Suprapubic skin (tissue), 4 donors: ENCODE data around the gene SLC16A8. TPM values are rescaled to one million over a fixed set of nuclear protein-coding genes. Genes with fewer than 3 reads are reported as not detected.

Experiments used
- DNase-seq, 2 donors: peaks; one replicate each; pipeline ENCODE4 v3.0.0-alpha.2; 2019; ENCODE audit warnings: low spot score in 2 of 2
- H3K27ac ChIP-seq: fragments of 200-600 bp; sonication (generic); one replicate; pipeline ENCODE4 v1.5.1; 2019
- H3K27me3 ChIP-seq: fragments of 200-600 bp; sonication (generic); one replicate; pipeline ENCODE4 v1.5.1; 2019
- H3K36me3 ChIP-seq: fragments of 200-600 bp; sonication (generic); one replicate; pipeline ENCODE4 v1.5.1; 2019
- H3K4me1 ChIP-seq: fragments of 200-600 bp; sonication (generic); one replicate; pipeline ENCODE4 v1.5.1; 2019
- H3K4me3 ChIP-seq: fragments of 200-600 bp; sonication (generic); one replicate; pipeline ENCODE4 v1.5.1; 2019; ENCODE audit warnings: mild to moderate bottlenecking
- H3K9me3 ChIP-seq: fragments of 200-600 bp; sonication (generic); one replicate; pipeline ENCODE4 v1.5.1; 2019
- CTCF ChIP-seq, 2 donors: fragments of 200-600 bp in 1 of 2; fragments of 450-650 bp in 1 of 2; sonication (generic) in 1 of 2; IDR thresholded peaks; one replicate each; pipeline ENCODE4 v1.5.1; 2016 to 2019; ENCODE audit warnings: antibody characterized with exemption in 2 of 2, mild to moderate bottlenecking in 1 of 2, moderate library complexity in 1 of 2
- EP300 ChIP-seq: sonication (generic); formaldehyde crosslinking; IDR thresholded peaks from one replicate; pipeline ENCODE4 v1.6.1; 2017; ENCODE audit warnings: antibody characterized with exemption
- POLR2A ChIP-seq, 2 donors: fragments of 450-650 bp; IDR thresholded peaks; one replicate each; pipeline ENCODE4 v1.6.1; 2017; ENCODE audit warnings: antibody characterized with exemption in 2 of 2, mild to moderate bottlenecking in 2 of 2, moderate library complexity in 2 of 2
- POLR2AphosphoS5 ChIP-seq, 3 donors: sonication (generic); formaldehyde crosslinking; IDR thresholded peaks; one replicate each; pipeline ENCODE4 v1.6.1; 2017; ENCODE audit warnings: antibody characterized with exemption in 3 of 3
- WGBS: methylation state at CpG from one replicate; pipeline ENCODE4 v1.1.5; 2018; 5-methylcytosine and 5-hydroxymethylcytosine counted together
- total RNA-seq, 4 donors: library from RNA; depleted of rRNA; stranded (reverse); fragments of >200 nt; gene quantifications; one replicate each; pipeline ENCODE4 v1.1.0, GENCODE V29; 2016

SLC16A8 gene
- total RNA-seq, 4 donors from 2014 or later = not detected

GRCh38 chr22:38031491-38031890, 52.5 kb downstream of the SLC16A8 start:
- 94% methylated on average over 12 of the region's 12 CpGs for whole genome bisulfite sequencing
- TF ChIP-seq POLR2A (IDR thresholded peaks at IDR 0.05) (no peak), POLR2AphosphoS5 (IDR thresholded peaks at IDR 0.05) (no peak), CTCF (IDR thresholded peaks at IDR 0.05) (no peak), EP300 (no peak)
- Histone ChIP-seq H3K36me3 (no peaks in the 10 kb centered on the region), H3K27me3 (no peaks in the 10 kb centered on the region), H3K4me1 (peaks cover 25% of the 10 kb centered on the region), H3K9me3 (no peaks in the 10 kb centered on the region), H3K4me3 (no peak overlapping the region), H3K27ac (peak overlapping the region; percentile 12)
- no peak for DNase-seq

GRCh38 chr22:38030311-38031133, 53.5 kb downstream of the SLC16A8 start:
- WGBS = 54% methylated on average over 15 of the region's 16 CpGs
- Histone ChIP-seq H3K9me3 (no peaks in the 10 kb centered on the region), H3K27me3 (no peaks in the 10 kb centered on the region), H3K4me3 (no peak overlapping the region), H3K27ac (peak overlapping the region; percentile 21), H3K36me3 (no peaks in the 10 kb centered on the region), H3K4me1 (peaks cover 25% of the 10 kb centered on the region)
- TF ChIP-seq EP300 (no peak), CTCF (IDR thresholded peaks at IDR 0.05) (no peak), POLR2A (IDR thresholded peaks at IDR 0.05) (no peak), POLR2AphosphoS5 (IDR thresholded peaks at IDR 0.05) (no peak)
- no peak for DNase-seq

GRCh38 chr22:38029901-38030300, 54.1 kb downstream of the SLC16A8 start:
- DNase-seq = no peak
- no peaks in the 10 kb centered on the region for H3K9me3 ChIP-seq
- TF ChIP-seq CTCF (IDR thresholded peaks at IDR 0.05) = no peak
- TF ChIP-seq POLR2A (IDR thresholded peaks at IDR 0.05) = no peak
- H3K4me3 ChIP-seq = no peak overlapping the region
- WGBS = 76% methylated on average over 5 of the region's 5 CpGs
- no peaks in the 10 kb centered on the region for H3K27me3 ChIP-seq
- H3K4me1 ChIP-seq = peaks cover 20% of the 10 kb centered on the region
- H3K27ac ChIP-seq = peak overlapping the region; percentile 21
- no peaks in the 10 kb centered on the region for H3K36me3 ChIP-seq

GRCh38 chr22:38029370-38029769, 54.6 kb downstream of the SLC16A8 start:
- Histone ChIP-seq H3K4me3 (no peak overlapping the region), H3K27ac (no peak overlapping the region), H3K36me3 (no peaks in the 10 kb centered on the region), H3K27me3 (no peaks in the 10 kb centered on the region), H3K4me1 (peaks cover 14% of the 10 kb centered on the region), H3K9me3 (no peaks in the 10 kb centered on the region)
- TF ChIP-seq POLR2A (IDR thresholded peaks at IDR 0.05) = no peak
- no peak for TF ChIP-seq CTCF (IDR thresholded peaks at IDR 0.05)
- TF ChIP-seq POLR2AphosphoS5 (IDR thresholded peaks at IDR 0.05) = no peak
- TF ChIP-seq EP300 = no peak
- DNase-seq = no peak

GRCh38 chr22:38028344-38029130, 55.4 kb downstream of the SLC16A8 start:
- 90% methylated on average over 12 of the region's 15 CpGs for WGBS
- no peak for TF ChIP-seq CTCF (IDR thresholded peaks at IDR 0.05)
- TF ChIP-seq POLR2A (IDR thresholded peaks at IDR 0.05) = no peak
- TF ChIP-seq POLR2AphosphoS5 (IDR thresholded peaks at IDR 0.05) = no peak
- no peak for TF ChIP-seq EP300
- no peaks in the 10 kb centered on the region for H3K27me3 ChIP-seq
- H3K4me1 ChIP-seq = peaks cover 6% of the 10 kb centered on the region
- DNase-seq = no peak
- H3K9me3 ChIP-seq = no peaks in the 10 kb centered on the region
- no peak overlapping the region for H3K4me3 ChIP-seq
- H3K27ac ChIP-seq = no peak overlapping the region
- no peaks in the 10 kb centered on the region for H3K36me3 ChIP-seq
